K562 treated with DMSO at 1 percent for 48 hours (cell line): ENCODE data around the gene CASTOR2. TPM values are rescaled to one million over a fixed set of nuclear protein-coding genes. Genes with fewer than 3 reads are reported as not detected.

Experiments used
- total RNA-seq: library from RNA; unstranded; fragments of 300-600 nt; gene quantifications from 2 replicates; pipeline ENCODE4 v1.2.3, GENCODE V29; 2022; ENCODE audit warnings: low replicate concordance; ENCODE audit errors: extremely low read depth

The CASTOR2 gene
- not detected in 2 replicates for total RNA-seq

DNA sequence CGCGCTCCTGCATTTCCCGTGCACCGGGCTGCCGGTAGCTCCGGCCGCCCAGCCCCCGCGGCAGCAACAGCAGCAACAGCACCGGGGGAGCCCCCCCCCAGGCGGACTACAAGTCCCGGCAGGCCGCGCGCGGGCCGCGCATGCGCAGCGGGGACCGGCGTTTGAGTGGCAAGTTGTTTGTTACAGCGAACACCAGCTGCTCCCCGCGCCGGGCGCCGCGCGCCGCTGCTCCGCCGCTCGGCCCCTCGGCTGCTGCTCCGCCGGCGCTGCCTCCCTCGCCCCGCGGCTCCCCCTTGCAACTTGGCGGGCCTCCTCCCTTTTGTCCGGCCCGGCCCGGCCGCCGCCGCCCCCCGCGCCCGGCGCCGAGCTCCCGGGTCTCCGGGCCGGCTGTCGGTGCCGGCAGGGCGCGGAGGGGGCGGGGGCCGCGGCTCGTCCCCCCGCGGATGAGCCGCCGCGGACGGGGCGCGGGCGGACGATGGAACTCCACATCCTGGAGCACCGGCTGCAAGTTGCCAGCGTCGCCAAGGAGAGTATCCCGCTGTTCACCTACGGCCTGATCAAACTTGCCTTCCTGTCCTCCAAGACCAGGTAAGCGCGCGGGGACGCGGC, at the start of gene CASTOR2:
Gene CASTOR2, plus strand, starts transcription at position 195 of the 609 bp plus-strand sequence. Its CDS starts 281 bp downstream, at position 476.

Other genes starting within 250 kb of the CASTOR2 start
- gene NCF1, start 190.7 kb upstream of the CASTOR2 start, total RNA-seq = not detected in 2 replicates
- gene GTF2IRD2, start 113.1 kb upstream of the CASTOR2 start, total RNA-seq = not detected in 2 replicates
- gene RCC1L, start 109.1 kb downstream of the CASTOR2 start, total RNA-seq = not detected in 2 replicates
- not detected in 2 replicates for gene GTF2IRD2B, start 127.9 kb downstream of the CASTOR2 start, total RNA-seq